ENCODE data around the gene ERVH48-1.
A peak's percentile ranks its signal among the peaks of the same experiment; 100 is the strongest.

The ERVH48-1 gene

GRCh38 chr21:42892931-42893755 is 32.3 kb downstream of the ERVH48-1 start, which contains the start of gene NDUFV3 (continued):
- TF ChIP-seq ZNF433 (tag by site-specific recombination; IDR thresholded peaks at IDR 0.05; ENCODE audit: low read depth) (no peak), ZNF521 (tag by site-specific recombination; IDR thresholded peaks at IDR 0.05) (no peak), INSM2 (tag by site-specific recombination; IDR thresholded peaks at IDR 0.05) (no peak), PRDM1 (tag by site-specific recombination; IDR thresholded peaks at IDR 0.05) (no peak), ZSCAN23 (tag by site-specific recombination; IDR thresholded peaks at IDR 0.05) (no peak), ZNF155 (tag by site-specific recombination; IDR thresholded peaks at IDR 0.05) (no peak), ZBTB17 (tag by site-specific recombination; IDR thresholded peaks at IDR 0.05) (peak; percentile 62), ZNF140 (tag by site-specific recombination; IDR thresholded peaks at IDR 0.05) (no peak), ZNF16 (tag by site-specific recombination; IDR thresholded peaks at IDR 0.05; ENCODE audit: low read depth) (no peak), ZNF239 (tag by site-specific recombination; IDR thresholded peaks at IDR 0.05) (no peak), ZNF544 (tag by site-specific recombination; IDR thresholded peaks at IDR 0.05) (no peak), ZNF19 (tag by site-specific recombination; IDR thresholded peaks at IDR 0.05; ENCODE audit: low read depth) (no peak), ZNF423 (tag by site-specific recombination; IDR thresholded peaks at IDR 0.05) (peak; percentile 87; the same call in 1 of the 2 replicates), ZNF48 (tag by site-specific recombination; IDR thresholded peaks at IDR 0.05) (no peak), ZNF626 (tag by site-specific recombination; IDR thresholded peaks at IDR 0.05) (no peak), GLIS1 (tag by site-specific recombination; IDR thresholded peaks at IDR 0.05) (peak; percentile 47), REPIN1 (tag by site-specific recombination; IDR thresholded peaks at IDR 0.05; ENCODE audit: low read depth) (peak; percentile 56; the same call in 1 of the 2 replicates), ZNF214 (tag by site-specific recombination; IDR thresholded peaks at IDR 0.05; ENCODE audit: borderline replicate concordance) (no peak), SCRT1 (tag by site-specific recombination; IDR thresholded peaks at IDR 0.05; ENCODE audit: borderline replicate concordance) (no peak), HOXA7 (CRISPR knock-in tag; IDR thresholded peaks at IDR 0.05; ENCODE audit: borderline replicate concordance) (no peak), ZBTB26 (tag by site-specific recombination; optimal IDR thresholded peaks at IDR 0.05) (peak; percentile 100), TCF7L2 (IDR thresholded peaks at IDR 0.05; ENCODE audit: borderline replicate concordance, low read depth, low read length) (no peak), SALL2 (tag by site-specific recombination; IDR thresholded peaks at IDR 0.05; ENCODE audit: borderline replicate concordance) (no peak), ZNF24 (tag by site-specific recombination; IDR thresholded peaks at IDR 0.05) (no peak), ZNF121 (tag by site-specific recombination; IDR thresholded peaks at IDR 0.05) (0 out of 2 replicates have a peak, but pooled peaks have one; percentile 33), ZBTB7A (tag by site-specific recombination; IDR thresholded peaks at IDR 0.05; ENCODE audit: low read depth) (no peak)
- TF ChIP-seq, protein P1, sequence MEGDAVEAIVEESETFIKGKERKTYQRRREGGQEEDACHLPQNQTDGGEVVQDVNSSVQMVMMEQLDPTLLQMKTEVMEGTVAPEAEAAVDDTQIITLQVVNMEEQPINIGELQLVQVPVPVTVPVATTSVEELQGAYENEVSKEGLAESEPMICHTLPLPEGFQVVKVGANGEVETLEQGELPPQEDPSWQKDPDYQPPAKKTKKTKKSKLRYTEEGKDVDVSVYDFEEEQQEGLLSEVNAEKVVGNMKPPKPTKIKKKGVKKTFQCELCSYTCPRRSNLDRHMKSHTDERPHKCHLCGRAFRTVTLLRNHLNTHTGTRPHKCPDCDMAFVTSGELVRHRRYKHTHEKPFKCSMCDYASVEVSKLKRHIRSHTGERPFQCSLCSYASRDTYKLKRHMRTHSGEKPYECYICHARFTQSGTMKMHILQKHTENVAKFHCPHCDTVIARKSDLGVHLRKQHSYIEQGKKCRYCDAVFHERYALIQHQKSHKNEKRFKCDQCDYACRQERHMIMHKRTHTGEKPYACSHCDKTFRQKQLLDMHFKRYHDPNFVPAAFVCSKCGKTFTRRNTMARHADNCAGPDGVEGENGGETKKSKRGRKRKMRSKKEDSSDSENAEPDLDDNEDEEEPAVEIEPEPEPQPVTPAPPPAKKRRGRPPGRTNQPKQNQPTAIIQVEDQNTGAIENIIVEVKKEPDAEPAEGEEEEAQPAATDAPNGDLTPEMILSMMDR (tag by site-specific recombination; IDR thresholded peaks at IDR 0.05), result peak; percentile 52
- TF ChIP-seq, protein P2, sequence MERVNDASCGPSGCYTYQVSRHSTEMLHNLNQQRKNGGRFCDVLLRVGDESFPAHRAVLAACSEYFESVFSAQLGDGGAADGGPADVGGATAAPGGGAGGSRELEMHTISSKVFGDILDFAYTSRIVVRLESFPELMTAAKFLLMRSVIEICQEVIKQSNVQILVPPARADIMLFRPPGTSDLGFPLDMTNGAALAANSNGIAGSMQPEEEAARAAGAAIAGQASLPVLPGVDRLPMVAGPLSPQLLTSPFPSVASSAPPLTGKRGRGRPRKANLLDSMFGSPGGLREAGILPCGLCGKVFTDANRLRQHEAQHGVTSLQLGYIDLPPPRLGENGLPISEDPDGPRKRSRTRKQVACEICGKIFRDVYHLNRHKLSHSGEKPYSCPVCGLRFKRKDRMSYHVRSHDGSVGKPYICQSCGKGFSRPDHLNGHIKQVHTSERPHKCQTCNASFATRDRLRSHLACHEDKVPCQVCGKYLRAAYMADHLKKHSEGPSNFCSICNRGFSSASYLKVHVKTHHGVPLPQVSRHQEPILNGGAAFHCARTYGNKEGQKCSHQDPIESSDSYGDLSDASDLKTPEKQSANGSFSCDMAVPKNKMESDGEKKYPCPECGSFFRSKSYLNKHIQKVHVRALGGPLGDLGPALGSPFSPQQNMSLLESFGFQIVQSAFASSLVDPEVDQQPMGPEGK (tag by site-specific recombination; IDR thresholded peaks at IDR 0.05), result peak; percentile 100
- TF ChIP-seq, protein P3, sequence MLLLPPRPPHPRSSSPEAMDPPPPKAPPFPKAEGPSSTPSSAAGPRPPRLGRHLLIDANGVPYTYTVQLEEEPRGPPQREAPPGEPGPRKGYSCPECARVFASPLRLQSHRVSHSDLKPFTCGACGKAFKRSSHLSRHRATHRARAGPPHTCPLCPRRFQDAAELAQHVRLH (tag by site-specific recombination; IDR thresholded peaks at IDR 0.05), result no peak
- TF ChIP-seq, protein P4, sequence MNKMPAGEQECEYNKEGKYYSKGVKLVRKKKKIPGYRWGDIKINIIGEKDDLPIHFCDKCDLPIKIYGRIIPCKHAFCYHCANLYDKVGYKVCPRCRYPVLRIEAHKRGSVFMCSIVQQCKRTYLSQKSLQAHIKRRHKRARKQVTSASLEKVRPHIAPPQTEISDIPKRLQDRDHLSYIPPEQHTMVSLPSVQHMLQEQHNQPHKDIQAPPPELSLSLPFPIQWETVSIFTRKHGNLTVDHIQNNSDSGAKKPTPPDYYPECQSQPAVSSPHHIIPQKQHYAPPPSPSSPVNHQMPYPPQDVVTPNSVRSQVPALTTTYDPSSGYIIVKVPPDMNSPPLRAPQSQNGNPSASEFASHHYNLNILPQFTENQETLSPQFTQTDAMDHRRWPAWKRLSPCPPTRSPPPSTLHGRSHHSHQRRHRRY (tag by site-specific recombination; IDR thresholded peaks at IDR 0.05), result no peak

Data from HEK293 (cell line).